Left kidney (tissue), 2 donors: ENCODE data around the gene KCNB1. TPM values are rescaled to one million over a fixed set of nuclear protein-coding genes. Genes with fewer than 3 reads are reported as not detected.
A peak's percentile ranks its signal among the peaks of the same experiment; 100 is the strongest.

ENCODE experiments used
- DNase-seq: peaks from one replicate; pipeline ENCODE4 v3.0.0-alpha.2; 2013
- polyA plus RNA-seq: library from polyadenylated mRNA; unstranded; fragments of 120-200 nt; gene quantifications from one replicate; pipeline ENCODE4 v1.2.1, GENCODE V29; 2013; ENCODE audit not compliant: insufficient read length

The KCNB1 gene
- polyA plus RNA-seq, 1 donor = 0.85 TPM

GRCh38 chr20:49351775-49352174 is 130.7 kb downstream of the KCNB1 start:
- DNase-seq = no peak

- no peak for DNase-seq
These were observed 132.7 kb downstream of the KCNB1 start for GRCh38 chr20:49349694-49350252.

- no peak for DNase-seq
These were observed 133.4 kb downstream of the KCNB1 start for GRCh38 chr20:49349078-49349477.

DNA sequence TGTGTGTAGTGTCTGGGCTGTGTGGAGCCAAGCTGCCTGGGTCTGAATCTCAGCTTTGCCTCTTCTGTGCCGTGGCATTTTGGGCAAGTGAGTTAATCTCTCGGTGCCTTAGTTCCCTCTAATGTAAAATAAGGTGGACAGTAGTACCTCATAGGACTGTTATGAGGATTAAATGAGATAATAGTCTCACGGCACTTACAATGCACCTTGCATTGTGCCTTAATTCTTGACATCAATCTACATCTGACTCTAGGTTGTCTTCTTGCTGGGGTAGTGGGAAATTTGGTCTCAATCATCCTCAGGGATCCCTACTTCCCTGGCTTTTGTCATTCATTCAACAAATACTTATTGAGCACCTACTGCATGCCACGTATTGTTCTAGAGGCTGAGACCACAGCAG is 133.9 kb downstream of the KCNB1 start:
- DNase-seq = no peak

- DNase-seq = no peak
These were observed 135.3 kb downstream of the KCNB1 start for GRCh38 chr20:49347156-49347555.

- no peak for DNase-seq
These were observed 135.8 kb downstream of the KCNB1 start for GRCh38 chr20:49346682-49347081.

DNA sequence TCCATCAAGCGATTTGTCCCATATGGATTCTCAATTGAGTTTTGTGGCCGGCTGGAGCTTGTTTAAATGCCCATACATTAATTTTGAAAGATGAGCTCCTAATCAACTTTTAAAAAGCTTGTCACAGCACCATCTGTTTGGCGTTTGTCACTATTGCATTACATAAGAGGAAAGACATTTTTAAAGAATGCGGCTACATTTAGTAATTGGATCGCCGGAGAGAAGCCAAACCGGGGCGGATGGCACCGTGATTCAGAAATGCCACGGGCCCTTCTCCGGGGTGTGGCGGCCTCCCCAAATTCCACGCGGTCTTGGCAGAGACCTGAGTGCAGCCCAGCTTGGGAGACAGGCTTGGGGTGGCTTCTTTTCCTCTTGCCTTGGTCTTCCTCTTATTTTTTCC is 136.9 kb downstream of the KCNB1 start:
- DNase-seq = peak; percentile 20

GRCh38 chr20:49344975-49345374 is 137.5 kb downstream of the KCNB1 start:
- DNase-seq = peak; percentile 29

DNA sequence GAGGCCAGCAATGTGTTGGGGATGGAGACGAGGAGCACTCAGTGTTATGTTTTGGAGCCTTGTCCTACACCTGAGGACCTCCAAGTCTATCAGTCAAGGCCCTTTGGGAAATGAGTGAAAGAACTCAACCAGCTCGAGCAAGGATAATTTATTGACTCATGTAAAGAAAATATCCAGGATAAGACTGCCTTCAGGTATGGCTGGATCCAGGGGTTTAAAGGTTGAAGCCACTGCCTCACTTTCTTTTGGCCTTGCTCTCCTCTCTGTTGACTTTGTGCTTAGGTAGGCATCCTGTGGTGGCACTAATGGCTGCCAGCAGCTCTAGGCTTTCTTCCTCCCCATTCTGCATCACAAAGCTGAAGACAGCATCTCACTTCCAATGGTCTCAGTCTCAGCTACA is 138.3 kb downstream of the KCNB1 start:
- no peak for DNase-seq

GRCh38 chr20:49343246-49343645 is 139.2 kb downstream of the KCNB1 start:
- no peak for DNase-seq

GRCh38 chr20:49340161-49340966 is 142.1 kb downstream of the KCNB1 start:
- no peak for DNase-seq

GRCh38 chr20:49339123-49339522 is 143.3 kb downstream of the KCNB1 start:
- DNase-seq = no peak

GRCh38 chr20:49338061-49338460 is 144.4 kb downstream of the KCNB1 start:
- no peak for DNase-seq

DNA sequence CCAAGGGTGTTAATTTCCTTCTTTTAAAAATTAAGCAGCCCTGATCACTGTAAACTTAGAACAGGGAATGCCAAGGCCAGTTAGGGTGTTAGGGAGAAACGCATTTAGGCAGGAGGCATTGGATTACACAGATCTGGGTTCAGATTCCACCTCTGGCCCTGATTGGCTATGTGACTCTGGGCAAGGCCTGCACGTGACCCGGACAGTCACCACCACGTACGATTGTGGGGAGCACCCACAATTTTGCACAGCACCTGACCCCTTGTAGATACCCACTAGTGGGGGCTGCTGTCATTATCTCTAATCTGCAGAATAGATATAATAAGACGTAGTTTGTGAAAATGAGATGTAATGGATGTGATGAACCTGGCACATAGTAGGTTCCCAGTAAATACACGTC is 145.1 kb downstream of the KCNB1 start:
- DNase-seq = no peak

DNA sequence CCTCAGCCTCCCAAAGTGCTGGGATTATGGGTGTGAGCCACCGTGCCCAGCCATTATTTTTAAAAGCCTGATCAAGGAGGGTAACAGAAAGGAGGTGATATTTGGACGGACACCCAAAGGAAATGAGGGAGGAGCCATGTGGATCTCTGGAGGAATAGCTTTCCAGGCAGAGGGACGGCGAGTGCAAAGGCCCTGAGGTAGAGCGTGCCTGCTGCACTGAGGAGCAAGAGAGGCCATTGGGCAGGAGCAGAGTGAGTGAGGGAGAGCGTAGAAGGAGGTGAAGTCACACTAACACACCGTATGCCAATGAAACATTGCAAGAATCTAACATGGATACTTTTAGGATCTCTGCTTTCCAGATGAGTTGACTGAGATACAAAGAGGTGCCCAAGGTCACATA is 145.7 kb downstream of the KCNB1 start:
- DNase-seq = no peak

- no peak for DNase-seq
These were observed 147.0 kb downstream of the KCNB1 start for GRCh38 chr20:49335476-49335875.

GRCh38 chr20:49330701-49331615 is 151.5 kb downstream of the KCNB1 start:
- DNase-seq = no peak

- no peak for DNase-seq
These were observed 153.7 kb downstream of the KCNB1 start for GRCh38 chr20:49328790-49329189.

DNA sequence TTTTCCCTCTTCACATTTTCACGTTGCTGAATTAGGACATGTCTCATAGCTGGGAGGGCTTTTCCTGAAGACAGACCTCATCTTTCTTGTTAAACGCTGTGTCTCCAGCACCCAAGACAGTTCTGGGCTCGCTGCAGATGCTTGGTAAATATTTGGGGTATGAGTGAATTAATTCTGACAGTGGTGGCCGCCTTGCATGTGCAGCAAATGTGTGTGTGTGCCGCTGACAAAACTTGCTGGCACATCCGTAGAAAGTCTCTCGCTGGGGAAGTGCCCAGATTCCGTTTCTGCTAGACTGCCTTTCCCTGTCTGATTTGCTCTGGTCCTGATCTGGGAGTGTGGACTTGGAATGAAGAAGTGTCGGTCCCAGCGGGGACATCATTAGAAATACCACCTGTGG is 156.4 kb downstream of the KCNB1 start:
- DNase-seq = no peak

GRCh38 chr20:49324306-49324705 is 158.2 kb downstream of the KCNB1 start:
- DNase-seq = no peak

DNA sequence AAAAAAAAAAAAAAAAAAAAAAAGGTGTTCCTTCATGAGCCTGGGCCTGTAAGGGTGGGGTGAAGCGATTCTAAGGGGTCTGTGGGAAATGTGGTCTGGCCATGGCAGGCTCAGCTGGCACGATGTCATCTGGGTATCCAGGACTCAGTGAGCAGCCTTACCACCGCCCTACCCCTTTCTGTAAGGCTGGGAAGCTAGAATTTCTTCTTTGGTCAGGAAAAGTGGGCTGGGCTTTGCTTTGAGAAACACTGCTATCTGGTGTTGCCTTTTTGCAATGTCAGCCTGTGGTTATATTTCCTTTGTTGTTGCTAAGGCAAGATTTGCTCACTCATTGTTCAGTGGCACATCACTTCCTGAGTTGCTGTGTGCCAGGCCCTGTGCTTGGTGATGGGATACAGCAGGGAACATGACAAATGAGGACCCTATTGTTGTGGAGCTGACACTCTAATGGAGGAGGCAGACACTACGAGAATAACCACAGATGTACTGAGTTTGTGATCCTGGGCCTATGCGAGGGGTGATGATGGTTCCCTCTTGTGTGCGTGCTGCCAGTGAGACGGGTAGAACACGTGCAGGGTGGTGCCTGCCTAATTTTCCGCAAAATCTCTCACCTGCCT is 158.7 kb downstream of the KCNB1 start:
- DNase-seq = no peak

DNA sequence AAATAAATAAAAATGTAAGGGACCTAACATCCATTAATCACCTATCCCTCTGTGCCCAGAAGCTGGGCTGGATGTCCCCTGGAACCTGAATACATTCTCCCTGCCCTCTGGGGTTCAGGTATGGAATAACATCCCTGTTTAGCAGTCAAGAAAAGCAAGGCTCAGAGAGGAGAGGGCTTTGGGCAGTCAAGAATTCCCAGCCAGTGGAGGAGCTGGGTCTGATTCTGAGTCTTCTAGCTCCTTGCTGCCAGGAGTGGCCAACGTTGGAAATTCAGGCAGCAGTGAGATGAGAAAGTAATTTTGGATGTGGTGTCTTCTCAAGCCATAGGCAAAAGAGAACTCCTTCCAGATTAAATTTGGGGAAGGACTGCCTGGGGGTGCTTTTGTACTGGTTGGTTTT is 162.0 kb downstream of the KCNB1 start:
- DNase-seq = no peak
